ENCODE results near the gene ACTG1. TPM values are rescaled to one million over a fixed set of nuclear protein-coding genes. Genes with fewer than 3 reads are reported as not detected.

Gene ACTG1
- total RNA-seq, 2 donors from 2014 or later = 4,489 to 4,790 TPM

DNA sequence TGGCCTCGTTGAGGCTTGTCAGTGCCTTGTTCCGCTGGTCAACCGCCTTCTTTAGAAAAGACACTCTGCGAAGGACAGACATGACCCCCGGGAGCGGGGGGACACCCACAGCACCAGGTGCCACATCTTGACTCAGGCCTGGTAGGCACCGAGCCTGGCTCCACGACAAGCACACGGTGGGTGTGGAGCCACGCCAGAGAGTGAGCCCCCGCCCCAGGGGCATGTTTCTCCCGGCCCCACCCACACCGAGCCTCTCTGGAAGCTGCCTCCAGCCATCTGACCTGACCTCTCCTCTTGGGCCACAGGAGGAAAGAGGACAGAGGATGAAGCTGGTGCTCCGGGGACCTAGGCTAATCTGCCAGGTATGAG is 35.0 kb upstream of the ACTG1 start:
- H3K9ac ChIP-seq (ENCODE audit: low read depth in 2 of 2, low read length in 2 of 2) = no peak overlapping the region
- peaks cover 5% of the 10 kb centered on the region for H3K4me1 ChIP-seq
- H3K27ac ChIP-seq = no peak overlapping the region
- H3K27me3 ChIP-seq = no peaks in the 10 kb centered on the region
- no peak for DNase-seq
- TF ChIP-seq, protein P1, sequence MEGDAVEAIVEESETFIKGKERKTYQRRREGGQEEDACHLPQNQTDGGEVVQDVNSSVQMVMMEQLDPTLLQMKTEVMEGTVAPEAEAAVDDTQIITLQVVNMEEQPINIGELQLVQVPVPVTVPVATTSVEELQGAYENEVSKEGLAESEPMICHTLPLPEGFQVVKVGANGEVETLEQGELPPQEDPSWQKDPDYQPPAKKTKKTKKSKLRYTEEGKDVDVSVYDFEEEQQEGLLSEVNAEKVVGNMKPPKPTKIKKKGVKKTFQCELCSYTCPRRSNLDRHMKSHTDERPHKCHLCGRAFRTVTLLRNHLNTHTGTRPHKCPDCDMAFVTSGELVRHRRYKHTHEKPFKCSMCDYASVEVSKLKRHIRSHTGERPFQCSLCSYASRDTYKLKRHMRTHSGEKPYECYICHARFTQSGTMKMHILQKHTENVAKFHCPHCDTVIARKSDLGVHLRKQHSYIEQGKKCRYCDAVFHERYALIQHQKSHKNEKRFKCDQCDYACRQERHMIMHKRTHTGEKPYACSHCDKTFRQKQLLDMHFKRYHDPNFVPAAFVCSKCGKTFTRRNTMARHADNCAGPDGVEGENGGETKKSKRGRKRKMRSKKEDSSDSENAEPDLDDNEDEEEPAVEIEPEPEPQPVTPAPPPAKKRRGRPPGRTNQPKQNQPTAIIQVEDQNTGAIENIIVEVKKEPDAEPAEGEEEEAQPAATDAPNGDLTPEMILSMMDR (IDR thresholded peaks at IDR 0.05) = no peak
- H3K4me3 ChIP-seq = no peak overlapping the region
- intact Hi-C loops (cut with DNase I) = no loop called here
- no peaks in the 10 kb centered on the region for H3K9me3 ChIP-seq
- H3K36me3 ChIP-seq = peaks cover 8% of the 10 kb centered on the region

DNA sequence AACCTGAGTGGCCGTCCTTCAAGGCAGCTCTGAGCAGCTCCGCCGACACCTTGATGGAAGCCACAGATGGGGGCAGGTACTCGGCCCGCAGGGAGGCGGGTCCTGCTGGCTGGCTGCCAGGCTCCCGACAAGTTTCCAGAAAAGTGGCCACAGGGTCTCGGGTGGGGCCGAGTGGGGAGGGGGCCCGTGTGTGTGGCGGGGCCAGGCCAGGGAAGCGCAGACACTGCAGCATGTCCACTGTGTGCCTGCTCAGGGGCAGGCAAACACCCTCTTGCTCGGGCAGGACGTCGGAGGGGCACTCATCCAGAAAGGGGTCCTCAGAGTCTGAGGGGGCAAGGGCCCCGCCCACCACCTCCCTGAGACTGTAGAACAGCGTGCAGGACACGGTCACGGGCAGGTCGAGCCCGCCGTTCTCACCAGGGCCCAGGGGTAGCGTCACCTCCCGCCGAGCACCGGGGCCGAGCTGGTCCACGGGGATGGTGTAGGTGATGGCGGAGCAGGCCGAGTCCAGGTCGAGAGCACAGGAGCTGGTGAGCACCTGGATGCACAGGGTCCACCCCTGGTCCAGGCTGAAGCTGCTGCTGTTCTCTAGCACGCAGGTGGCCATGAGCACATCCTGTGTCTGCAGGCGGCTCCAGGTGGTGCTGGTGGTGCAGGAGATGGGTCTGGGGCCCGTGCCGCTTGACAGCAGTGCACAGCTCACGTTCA is 34.5 kb upstream of the ACTG1 start:
- no peak overlapping the region for H3K4me3 ChIP-seq
- peaks cover 8% of the 10 kb centered on the region for H3K36me3 ChIP-seq
- TF ChIP-seq, protein P1 (IDR thresholded peaks at IDR 0.05) = no peak
- intact Hi-C loops (cut with DNase I) = no loop called here
- H3K9me3 ChIP-seq = no peaks in the 10 kb centered on the region
- no peak for DNase-seq
- no peak overlapping the region for H3K27ac ChIP-seq
- H3K4me1 ChIP-seq = peaks cover 5% of the 10 kb centered on the region
- H3K9ac ChIP-seq (ENCODE audit: low read depth in 2 of 2, low read length in 2 of 2) = no peak overlapping the region
- H3K27me3 ChIP-seq = no peaks in the 10 kb centered on the region

DNA sequence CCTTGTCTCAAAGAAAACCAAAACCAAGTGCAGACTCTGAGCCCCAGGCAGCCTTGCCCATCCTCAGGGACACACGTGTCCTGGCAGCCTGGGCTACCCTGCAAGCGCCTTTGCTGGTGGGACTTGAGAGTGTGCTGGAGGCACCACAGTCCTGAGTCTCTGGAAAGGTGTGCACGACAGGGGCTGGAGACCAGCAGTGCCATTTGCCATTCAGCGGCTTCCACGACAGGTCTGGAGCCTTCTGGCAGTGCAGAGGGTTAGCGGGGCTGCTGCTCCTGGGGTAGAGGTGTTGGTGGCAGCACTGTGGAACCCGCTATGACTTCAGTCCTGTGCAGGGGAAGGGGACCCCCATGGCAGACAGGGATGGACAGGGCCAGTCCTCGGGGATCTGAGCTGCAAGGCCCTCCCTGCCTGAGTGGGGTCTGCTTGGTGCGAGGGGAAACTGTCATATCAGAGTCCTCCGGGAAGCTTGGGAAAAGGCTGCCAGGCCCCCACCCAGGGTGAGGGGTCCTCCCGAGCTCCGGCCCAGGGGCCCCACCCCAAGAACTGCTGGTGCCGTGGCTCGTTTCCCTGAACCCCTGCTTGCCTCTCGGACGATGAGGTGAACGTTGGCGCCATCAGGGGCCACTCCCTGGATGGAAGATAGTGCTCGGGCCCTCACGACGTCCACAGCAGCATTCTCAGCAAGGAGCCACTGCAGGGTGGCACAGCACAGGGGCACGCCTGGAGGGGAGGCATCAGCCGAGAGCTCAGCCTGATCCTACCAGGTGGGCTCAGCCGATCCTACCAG is 32.8 kb upstream of the ACTG1 start:
- no peak overlapping the region for H3K27ac ChIP-seq
- DNase-seq = no peak
- TF ChIP-seq, protein P1 (IDR thresholded peaks at IDR 0.05) = no peak

DNA sequence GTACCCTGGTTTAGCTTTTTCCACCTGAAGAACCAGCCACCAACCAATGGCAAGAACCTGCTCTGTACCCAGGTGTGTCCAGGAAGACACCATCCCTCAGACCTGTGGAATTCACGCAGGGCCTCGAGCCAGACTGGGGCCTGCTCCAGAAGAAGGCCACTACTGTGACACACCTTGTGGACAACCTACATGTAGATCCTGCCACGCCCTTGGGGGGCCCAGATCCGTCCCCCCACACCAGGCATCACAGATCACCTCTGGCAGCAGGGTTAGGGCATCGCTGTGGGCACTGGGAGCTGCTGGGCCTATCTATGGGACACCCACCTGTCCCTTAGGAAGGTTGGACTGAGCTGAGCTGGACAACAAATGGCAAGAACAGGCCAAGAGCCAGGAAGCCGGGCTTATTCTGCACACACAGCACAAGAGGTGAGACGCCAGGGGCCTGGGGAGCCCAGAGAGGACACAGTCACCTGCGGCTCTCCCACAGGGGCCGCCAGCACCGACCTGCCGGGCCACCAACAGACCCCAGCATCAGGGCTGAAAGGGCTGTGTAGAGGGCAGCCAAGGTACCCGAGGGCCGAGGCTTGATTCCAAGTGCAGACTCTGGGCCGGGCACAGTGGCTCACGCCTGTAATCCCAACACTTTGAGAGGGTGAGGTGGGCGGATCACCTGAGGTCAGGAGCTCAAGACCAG is 31.8 kb upstream of the ACTG1 start:
- no peak overlapping the region for H3K4me3 ChIP-seq
- no peak overlapping the region for H3K27ac ChIP-seq
- H3K27me3 ChIP-seq = no peaks in the 10 kb centered on the region
- intact Hi-C loops (cut with DNase I) = no loop called here
- no peaks in the 10 kb centered on the region for H3K9me3 ChIP-seq
- no peak for DNase-seq
- H3K4me1 ChIP-seq = no peaks in the 10 kb centered on the region
- no peak overlapping the region for H3K9ac ChIP-seq (ENCODE audit: low read depth in 2 of 2, low read length in 2 of 2)
- TF ChIP-seq, protein P1 (IDR thresholded peaks at IDR 0.05) = no peak
- H3K36me3 ChIP-seq = peaks cover 8% of the 10 kb centered on the region

More for the DNA sequence above, 32.8 kb upstream of the ACTG1 start:
- Histone ChIP-seq H3K4me1 (no peaks in the 10 kb centered on the region), H3K9me3 (no peaks in the 10 kb centered on the region), H3K9ac (ENCODE audit: low read depth in 2 of 2, low read length in 2 of 2) (no peak overlapping the region), H3K4me3 (no peak overlapping the region), H3K36me3 (peaks cover 8% of the 10 kb centered on the region), H3K27me3 (no peaks in the 10 kb centered on the region)
- intact Hi-C loops (cut with DNase I) = no loop called here

DNA sequence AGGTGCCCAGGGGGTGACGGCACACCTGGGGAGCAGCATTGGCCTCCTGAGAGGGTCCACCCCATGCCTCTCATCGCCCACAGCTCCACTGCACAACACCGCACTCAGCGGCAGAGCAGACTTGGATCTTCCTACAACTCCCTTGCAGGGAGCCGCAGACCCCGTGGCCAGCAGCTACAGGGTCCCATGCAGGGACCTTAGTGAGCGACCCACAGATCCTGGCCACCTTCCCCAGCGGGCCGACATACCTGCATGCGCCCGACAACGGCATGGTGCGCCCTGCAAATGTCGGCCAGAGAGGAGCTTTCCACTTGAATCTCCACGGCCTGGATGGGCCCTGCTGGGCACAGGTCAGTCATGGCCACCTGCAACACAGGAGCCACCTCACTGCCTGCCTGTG is 31.2 kb upstream of the ACTG1 start:
- H3K36me3 ChIP-seq = peaks cover 8% of the 10 kb centered on the region

More for the DNA sequence above, 31.2 kb upstream of the ACTG1 start:
- no peaks in the 10 kb centered on the region for H3K9me3 ChIP-seq
- no peaks in the 10 kb centered on the region for H3K4me1 ChIP-seq
- no peak overlapping the region for H3K4me3 ChIP-seq
- H3K9ac ChIP-seq (ENCODE audit: low read depth in 2 of 2, low read length in 2 of 2) = no peak overlapping the region
- intact Hi-C loops (cut with DNase I) = no loop called here
- H3K27ac ChIP-seq = no peak overlapping the region
- DNase-seq = no peak
- H3K27me3 ChIP-seq = no peaks in the 10 kb centered on the region
- TF ChIP-seq, protein P1 (IDR thresholded peaks at IDR 0.05) = no peak

All from colonic mucosa (tissue), 4 donors.